ENCODE measurements around the gene CALN1.

GRCh38 chr7:72446591-72447462 is 34.7 kb upstream of the CALN1 start:
- no peak for TF ChIP-seq CTCF (IDR thresholded peaks at IDR 0.05)
- no peak for TF ChIP-seq POLR2A (IDR thresholded peaks at IDR 0.05)
